ENCODE measurements around the gene EEF1AKMT2. TPM values are rescaled to one million over a fixed set of nuclear protein-coding genes. Genes with fewer than 3 reads are reported as not detected.

Gene EEF1AKMT2
- total RNA-seq, 1 experiment from 2014 or later: 21.6 TPM

DNA sequence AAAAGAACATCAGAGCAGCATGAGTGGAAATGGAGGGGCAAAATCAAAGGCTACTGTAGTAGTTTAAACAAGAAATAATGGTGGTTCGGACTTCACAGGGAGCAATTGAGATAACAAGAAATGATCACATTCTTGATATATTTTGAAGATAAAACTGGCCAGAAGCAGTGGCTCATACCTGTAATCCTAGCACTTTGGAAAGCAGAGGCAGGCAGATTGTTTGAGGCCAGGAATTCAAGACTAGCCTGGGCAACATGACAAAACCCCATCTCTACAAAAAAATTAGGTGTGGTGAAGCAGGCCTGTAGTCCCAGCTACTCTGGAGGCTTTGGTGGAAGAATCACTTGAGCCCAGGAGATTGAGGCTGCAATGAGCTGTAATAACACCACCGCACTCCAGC, 22.9 kb downstream of the EEF1AKMT2 start:
- H3K27me3 Mint-ChIP-seq (ENCODE audit: low read depth): no peaks in the 10 kb centered on the region
- H3K36me3 Mint-ChIP-seq: peaks cover 47% of the 10 kb centered on the region
- ATAC-seq (no peak), DNase-seq (ENCODE audit: low spot score) (no peak)
- H3K4me1 Mint-ChIP-seq: no peaks in the 10 kb centered on the region
- H3K4me3 Mint-ChIP-seq: no peak overlapping the region
- POLR2A ChIA-PET: no interaction called here
- CTCF ChIA-PET: no interaction called here
- TF ChIP-seq FOXJ3 (CRISPR knock-in tag; IDR thresholded peaks at IDR 0.05; ENCODE audit: borderline replicate concordance) (no peak), SMAD3 (CRISPR knock-in tag; IDR thresholded peaks at IDR 0.05; ENCODE audit: borderline replicate concordance) (no peak), ELF4 (CRISPR knock-in tag; IDR thresholded peaks at IDR 0.05; ENCODE audit: low read depth) (no peak), GABPB1 (CRISPR knock-in tag; IDR thresholded peaks at IDR 0.05) (no peak), ETV6 (CRISPR knock-in tag; IDR thresholded peaks at IDR 0.05) (no peak)
- TF ChIP-seq, protein P1, sequence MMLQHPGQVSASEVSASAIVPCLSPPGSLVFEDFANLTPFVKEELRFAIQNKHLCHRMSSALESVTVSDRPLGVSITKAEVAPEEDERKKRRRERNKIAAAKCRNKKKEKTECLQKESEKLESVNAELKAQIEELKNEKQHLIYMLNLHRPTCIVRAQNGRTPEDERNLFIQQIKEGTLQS (CRISPR knock-in tag; conservative IDR thresholded peaks at IDR 0.05): no peak
- TF ChIP-seq, protein P2, sequence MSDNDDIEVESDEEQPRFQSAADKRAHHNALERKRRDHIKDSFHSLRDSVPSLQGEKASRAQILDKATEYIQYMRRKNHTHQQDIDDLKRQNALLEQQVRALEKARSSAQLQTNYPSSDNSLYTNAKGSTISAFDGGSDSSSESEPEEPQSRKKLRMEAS (CRISPR knock-in tag; IDR thresholded peaks at IDR 0.05): no peak
- H3K9me3 Mint-ChIP-seq: peaks cover 8% of the 10 kb centered on the region; the same call in 1 of the 2 replicates
- no peak overlapping the region for H3K27ac Mint-ChIP-seq

DNA sequence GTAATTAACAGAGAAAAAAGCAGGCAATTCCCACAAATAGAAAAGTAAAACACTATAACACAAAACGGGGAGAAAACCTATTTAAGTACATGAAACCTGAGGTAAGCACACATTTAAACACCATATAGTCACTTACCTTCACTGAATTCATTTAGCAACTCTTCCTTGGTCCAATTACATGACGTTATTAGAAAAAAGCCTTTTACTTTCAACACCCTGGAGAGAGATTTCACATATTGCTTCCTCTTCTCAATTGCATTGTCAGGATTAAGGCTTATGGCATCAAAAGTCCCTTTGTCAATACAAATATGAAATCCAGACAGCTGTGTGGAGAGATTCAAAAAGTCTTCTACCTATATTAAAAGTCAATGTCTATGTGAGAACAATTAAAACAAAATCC, 26.4 kb downstream of the EEF1AKMT2 start:
- no peaks in the 10 kb centered on the region for H3K9me3 Mint-ChIP-seq
- ChIA-PET POLR2A (no interaction called here), CTCF (no interaction called here)
- H3K36me3 Mint-ChIP-seq: peaks cover 25% of the 10 kb centered on the region
- H3K4me3 Mint-ChIP-seq: no peak overlapping the region
- no peak overlapping the region for H3K27ac Mint-ChIP-seq
- no peaks in the 10 kb centered on the region for H3K27me3 Mint-ChIP-seq (ENCODE audit: low read depth)
- DNase-seq (ENCODE audit: low spot score) (no peak), ATAC-seq (no peak)
- no peaks in the 10 kb centered on the region for H3K4me1 Mint-ChIP-seq
- TF ChIP-seq, protein P3, sequence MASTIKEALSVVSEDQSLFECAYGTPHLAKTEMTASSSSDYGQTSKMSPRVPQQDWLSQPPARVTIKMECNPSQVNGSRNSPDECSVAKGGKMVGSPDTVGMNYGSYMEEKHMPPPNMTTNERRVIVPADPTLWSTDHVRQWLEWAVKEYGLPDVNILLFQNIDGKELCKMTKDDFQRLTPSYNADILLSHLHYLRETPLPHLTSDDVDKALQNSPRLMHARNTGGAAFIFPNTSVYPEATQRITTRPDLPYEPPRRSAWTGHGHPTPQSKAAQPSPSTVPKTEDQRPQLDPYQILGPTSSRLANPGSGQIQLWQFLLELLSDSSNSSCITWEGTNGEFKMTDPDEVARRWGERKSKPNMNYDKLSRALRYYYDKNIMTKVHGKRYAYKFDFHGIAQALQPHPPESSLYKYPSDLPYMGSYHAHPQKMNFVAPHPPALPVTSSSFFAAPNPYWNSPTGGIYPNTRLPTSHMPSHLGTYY (CRISPR knock-in tag; IDR thresholded peaks at IDR 0.05): no peak
- TF ChIP-seq, protein P1 (CRISPR knock-in tag; conservative IDR thresholded peaks at IDR 0.05): no peak
- TF ChIP-seq, protein P4, sequence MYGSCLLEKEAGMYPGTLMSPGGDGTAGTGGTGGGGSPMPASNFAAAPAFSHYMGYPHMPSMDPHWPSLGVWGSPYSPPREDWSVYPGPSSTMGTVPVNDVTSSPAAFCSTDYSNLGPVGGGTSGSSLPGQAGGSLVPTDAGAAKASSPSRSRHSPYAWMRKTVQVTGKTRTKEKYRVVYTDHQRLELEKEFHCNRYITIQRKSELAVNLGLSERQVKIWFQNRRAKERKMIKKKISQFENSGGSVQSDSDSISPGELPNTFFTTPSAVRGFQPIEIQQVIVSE (CRISPR knock-in tag; IDR thresholded peaks at IDR 0.05; ENCODE audit: borderline replicate concordance): no peak
- no peak for TF ChIP-seq ZNF219 (CRISPR knock-in tag; IDR thresholded peaks at IDR 0.05; ENCODE audit: borderline replicate concordance)
- TF ChIP-seq, protein P5, sequence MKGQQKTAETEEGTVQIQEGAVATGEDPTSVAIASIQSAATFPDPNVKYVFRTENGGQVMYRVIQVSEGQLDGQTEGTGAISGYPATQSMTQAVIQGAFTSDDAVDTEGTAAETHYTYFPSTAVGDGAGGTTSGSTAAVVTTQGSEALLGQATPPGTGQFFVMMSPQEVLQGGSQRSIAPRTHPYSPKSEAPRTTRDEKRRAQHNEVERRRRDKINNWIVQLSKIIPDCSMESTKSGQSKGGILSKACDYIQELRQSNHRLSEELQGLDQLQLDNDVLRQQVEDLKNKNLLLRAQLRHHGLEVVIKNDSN (CRISPR knock-in tag; IDR thresholded peaks at IDR 0.05): no peak
- TF ChIP-seq ZBTB21 (CRISPR knock-in tag; IDR thresholded peaks at IDR 0.05; ENCODE audit: borderline replicate concordance): no peak
- TF ChIP-seq ZNF671 (CRISPR knock-in tag; IDR thresholded peaks at IDR 0.05): no peak
- TF ChIP-seq ATF1 (CRISPR knock-in tag; IDR thresholded peaks at IDR 0.05): no peak

DNA sequence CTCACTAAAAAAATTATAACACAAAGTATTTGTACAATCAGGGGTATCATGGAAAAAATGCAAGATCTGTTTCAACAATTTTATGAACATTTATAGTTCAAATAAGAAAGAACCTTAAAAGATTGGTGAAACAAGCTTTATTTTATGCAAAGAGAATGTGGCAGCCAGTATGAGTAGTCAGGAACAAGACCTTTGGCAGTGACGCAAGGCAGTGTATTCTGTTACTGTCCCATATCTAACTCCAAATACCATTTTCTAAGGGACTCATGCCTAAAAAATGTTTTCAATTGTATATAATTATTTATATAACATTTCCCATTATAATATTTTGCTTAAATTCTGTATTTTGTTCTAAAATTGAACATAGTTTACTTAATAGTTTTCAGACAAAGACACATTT, 28.4 kb downstream of the EEF1AKMT2 start:
- Mint-ChIP-seq H3K36me3 (peaks cover 32% of the 10 kb centered on the region), H3K9me3 (no peaks in the 10 kb centered on the region), H3K27me3 (ENCODE audit: low read depth) (no peaks in the 10 kb centered on the region), H3K4me3 (no peak overlapping the region), H3K4me1 (peaks cover 8% of the 10 kb centered on the region), H3K27ac (no peak overlapping the region)
- ATAC-seq (no peak), DNase-seq (ENCODE audit: low spot score) (no peak)
- TF ChIP-seq, protein P6, sequence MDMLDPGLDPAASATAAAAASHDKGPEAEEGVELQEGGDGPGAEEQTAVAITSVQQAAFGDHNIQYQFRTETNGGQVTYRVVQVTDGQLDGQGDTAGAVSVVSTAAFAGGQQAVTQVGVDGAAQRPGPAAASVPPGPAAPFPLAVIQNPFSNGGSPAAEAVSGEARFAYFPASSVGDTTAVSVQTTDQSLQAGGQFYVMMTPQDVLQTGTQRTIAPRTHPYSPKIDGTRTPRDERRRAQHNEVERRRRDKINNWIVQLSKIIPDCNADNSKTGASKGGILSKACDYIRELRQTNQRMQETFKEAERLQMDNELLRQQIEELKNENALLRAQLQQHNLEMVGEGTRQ (CRISPR knock-in tag; IDR thresholded peaks at IDR 0.05): no peak
- TF ChIP-seq ZBTB21 (CRISPR knock-in tag; IDR thresholded peaks at IDR 0.05; ENCODE audit: borderline replicate concordance) (no peak), CREM (CRISPR knock-in tag; IDR thresholded peaks at IDR 0.05) (no peak), HMGA2 (CRISPR knock-in tag; IDR thresholded peaks at IDR 0.05) (no peak), TEAD4 (CRISPR knock-in tag; IDR thresholded peaks at IDR 0.05) (no peak), TP53 (CRISPR knock-in tag; IDR thresholded peaks at IDR 0.05) (no peak), NR1H2 (CRISPR knock-in tag; IDR thresholded peaks at IDR 0.05) (no peak)
- TF ChIP-seq, protein P7, sequence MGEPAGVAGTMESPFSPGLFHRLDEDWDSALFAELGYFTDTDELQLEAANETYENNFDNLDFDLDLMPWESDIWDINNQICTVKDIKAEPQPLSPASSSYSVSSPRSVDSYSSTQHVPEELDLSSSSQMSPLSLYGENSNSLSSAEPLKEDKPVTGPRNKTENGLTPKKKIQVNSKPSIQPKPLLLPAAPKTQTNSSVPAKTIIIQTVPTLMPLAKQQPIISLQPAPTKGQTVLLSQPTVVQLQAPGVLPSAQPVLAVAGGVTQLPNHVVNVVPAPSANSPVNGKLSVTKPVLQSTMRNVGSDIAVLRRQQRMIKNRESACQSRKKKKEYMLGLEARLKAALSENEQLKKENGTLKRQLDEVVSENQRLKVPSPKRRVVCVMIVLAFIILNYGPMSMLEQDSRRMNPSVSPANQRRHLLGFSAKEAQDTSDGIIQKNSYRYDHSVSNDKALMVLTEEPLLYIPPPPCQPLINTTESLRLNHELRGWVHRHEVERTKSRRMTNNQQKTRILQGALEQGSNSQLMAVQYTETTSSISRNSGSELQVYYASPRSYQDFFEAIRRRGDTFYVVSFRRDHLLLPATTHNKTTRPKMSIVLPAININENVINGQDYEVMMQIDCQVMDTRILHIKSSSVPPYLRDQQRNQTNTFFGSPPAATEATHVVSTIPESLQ (CRISPR knock-in tag; IDR thresholded peaks at IDR 0.05): no peak
- TF ChIP-seq, protein P5 (CRISPR knock-in tag; IDR thresholded peaks at IDR 0.05): no peak
- TF ChIP-seq, protein P8, sequence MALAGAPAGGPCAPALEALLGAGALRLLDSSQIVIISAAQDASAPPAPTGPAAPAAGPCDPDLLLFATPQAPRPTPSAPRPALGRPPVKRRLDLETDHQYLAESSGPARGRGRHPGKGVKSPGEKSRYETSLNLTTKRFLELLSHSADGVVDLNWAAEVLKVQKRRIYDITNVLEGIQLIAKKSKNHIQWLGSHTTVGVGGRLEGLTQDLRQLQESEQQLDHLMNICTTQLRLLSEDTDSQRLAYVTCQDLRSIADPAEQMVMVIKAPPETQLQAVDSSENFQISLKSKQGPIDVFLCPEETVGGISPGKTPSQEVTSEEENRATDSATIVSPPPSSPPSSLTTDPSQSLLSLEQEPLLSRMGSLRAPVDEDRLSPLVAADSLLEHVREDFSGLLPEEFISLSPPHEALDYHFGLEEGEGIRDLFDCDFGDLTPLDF (CRISPR knock-in tag; IDR thresholded peaks at IDR 0.05): no peak
- POLR2A ChIA-PET: no interaction called here
- CTCF ChIA-PET: no interaction called here

Data from WTC11 (cell line).